ENCODE results near the gene RASGRP1. TPM values are rescaled to one million over a fixed set of nuclear protein-coding genes. Genes with fewer than 3 reads are reported as not detected.

The RASGRP1 gene
- total and polyA plus RNA-seq, 10 of the 15 experiments (the other 5 are each of a cell fraction or from before 2014, with no cell fraction given): 5.6 to 234 (median 20.9) TPM

- intact Hi-C loops (cut with micrococcal nuclease; ENCODE audit: unreplicated experiment): no loop called here
- no peak for DNase-seq (ENCODE audit: low read depth, low spot score)
- no peak overlapping the region for H3K4me2 ChIP-seq (ENCODE audit: control insufficient read depth, insufficient read depth)
- peaks cover 0 to 3% of the 10 kb centered on the region in 2 experiments; a peak in 1 of 4 replicates for H3K27me3 ChIP-seq (replicated peaks in 1 of 2; ENCODE audit: control insufficient read depth in 2 of 2, insufficient read depth in 2 of 2, low read length in 1 of 2)
- 69% methylated on average over 4 of the region's 4 CpGs for WGBS (ENCODE audit: insufficient coverage, insufficient replicate concordance, low lambda C conversion rate, missing lambda C conversion rate)
- H3K27ac ChIP-seq (ENCODE audit: control insufficient read depth, insufficient read depth): no peak overlapping the region
- no peaks in the 10 kb centered on the region for H4K20me1 ChIP-seq (ENCODE audit: control insufficient read depth, insufficient read depth)
- BruUV-seq (replicated peaks): no TSS peak
- ChIA-PET RAD21 (ENCODE audit: unreplicated experiment) (interaction anchor here (0.6 to 4.3 kb wide), 7 partner anchors 12 to 45 kb away, joined by 3 to 43 read pairs (median 8); partner anchors contain the start of gene RASGRP1), SMC1A (ENCODE audit: uncharacterized antibody, unreplicated experiment) (interaction anchor here (0.6 to 42.6 kb wide), 11 partner anchors 9 to 189 kb away, joined by 3 to 1803 read pairs (median 5); no protein-coding TSS in a partner anchor), POLR2A (interaction anchor here (0.8 to 4.8 kb wide), 4 partner anchors 9 to 47 kb away, joined by 3 to 55 read pairs (median 6); partner anchors contain the start of gene RASGRP1), CTCF (interaction anchor here (0.8 to 3.6 kb wide), 6 partner anchors 10 to 81 kb away, joined by 3 to 15 read pairs (median 4); no protein-coding TSS in a partner anchor)
- ATAC-seq: peak; percentile 64
- no peak for TF ChIP-seq SRF (IDR thresholded peaks at IDR 0.05; ENCODE audit: low read depth in 2 of 2, low read length in 2 of 2)
- TF ChIP-seq YY1 (IDR thresholded peaks at IDR 0.05; ENCODE audit: low read depth, low read length): 0 out of 2 replicates have a peak, but pooled peaks have one; percentile 35
- no peak for TF ChIP-seq E2F4 (IDR thresholded peaks at IDR 0.05; ENCODE audit: low read depth, low read length)
- no peak overlapping the region for H2AFZ ChIP-seq (ENCODE audit: control insufficient read depth, low read depth, low read length)
- no peak overlapping the region for H3K4me3 ChIP-seq
- in situ Hi-C loops (cut with MboI): no loop called here
- H3K4me1 ChIP-seq (ENCODE audit: control insufficient read depth, insufficient read depth, low read length): no peaks in the 10 kb centered on the region
- H3K36me3 ChIP-seq (ENCODE audit: control insufficient read depth in 2 of 2, insufficient read depth in 2 of 2, low read length in 1 of 2): no peaks in the 10 kb centered on the region
- FAIRE-seq: no peak
- no peaks in the 10 kb centered on the region for H3K79me2 ChIP-seq (ENCODE audit: control insufficient read depth, insufficient read depth, low read length)
- no peak overlapping the region for H3K9ac ChIP-seq (ENCODE audit: control insufficient read depth, insufficient read depth, low read length)
- H3K9me3 ChIP-seq (replicated peaks; ENCODE audit: control insufficient read depth, insufficient read depth, low read length): no peaks in the 10 kb centered on the region
Observed at GRCh38 chr15:38609097-38609738, 44.6 kb upstream of the RASGRP1 start.

GRCh38 chr15:38608682-38609081 is 44.1 kb upstream of the RASGRP1 start:
- BruUV-seq (replicated peaks): no TSS peak
- no peaks in the 10 kb centered on the region for H4K20me1 ChIP-seq (ENCODE audit: control insufficient read depth, insufficient read depth)
- SMC1A ChIA-PET (ENCODE audit: uncharacterized antibody, unreplicated experiment): interaction anchor here (0.8 to 42.6 kb wide), 7 partner anchors 9 to 168 kb away, joined by 4 to 1803 read pairs (median 12); partner anchors contain the start of gene RASGRP1
- RAD21 ChIA-PET (ENCODE audit: unreplicated experiment): interaction anchor here (2.3 to 4.3 kb wide), 4 partner anchors 12 to 45 kb away, joined by 8 to 43 read pairs (median 16); partner anchors contain the start of gene RASGRP1
- in situ Hi-C loops (cut with MboI) (no loop called here), intact Hi-C loops (cut with micrococcal nuclease; ENCODE audit: unreplicated experiment) (no loop called here)
- H2AFZ ChIP-seq (ENCODE audit: control insufficient read depth, low read depth, low read length): no peak overlapping the region
- no peak overlapping the region for H3K9ac ChIP-seq (ENCODE audit: control insufficient read depth, insufficient read depth, low read length)
- DNase-seq (ENCODE audit: low read depth, low spot score) (no peak), FAIRE-seq (no peak), ATAC-seq (no peak)
- no peak overlapping the region for H3K4me3 ChIP-seq
- H3K9me3 ChIP-seq (replicated peaks; ENCODE audit: control insufficient read depth, insufficient read depth, low read length): no peaks in the 10 kb centered on the region
- no peaks in the 10 kb centered on the region for H3K79me2 ChIP-seq (ENCODE audit: control insufficient read depth, insufficient read depth, low read length)
- WGBS (ENCODE audit: insufficient coverage, insufficient replicate concordance, low lambda C conversion rate, missing lambda C conversion rate): 83% methylated on average over 7 of the region's 7 CpGs
- H3K27me3 ChIP-seq (replicated peaks in 1 of 2; ENCODE audit: control insufficient read depth in 2 of 2, insufficient read depth in 2 of 2, low read length in 1 of 2): peaks cover 0 to 3% of the 10 kb centered on the region in 2 experiments; a peak in 1 of 4 replicates
- POLR2A ChIA-PET: interaction anchor here (1.8 to 4.8 kb wide), 3 partner anchors 10 to 45 kb away, joined by 6 to 55 read pairs (median 6); partner anchors contain the start of gene RASGRP1
- H3K4me1 ChIP-seq (ENCODE audit: control insufficient read depth, insufficient read depth, low read length): no peaks in the 10 kb centered on the region; the same call in 1 of the 2 replicates
- CTCF ChIA-PET: interaction anchor here (1.1 to 3.6 kb wide), 5 partner anchors 10 to 83 kb away, joined by 3 to 15 read pairs (median 3); no protein-coding TSS in a partner anchor
- H3K36me3 ChIP-seq (ENCODE audit: control insufficient read depth in 2 of 2, insufficient read depth in 2 of 2, low read length in 1 of 2): no peaks in the 10 kb centered on the region
- no peak overlapping the region for H3K4me2 ChIP-seq (ENCODE audit: control insufficient read depth, insufficient read depth)
- no peak overlapping the region for H3K27ac ChIP-seq (ENCODE audit: control insufficient read depth, insufficient read depth)
- no peak for TF ChIP-seq SMAD1 (IDR thresholded peaks at IDR 0.05; ENCODE audit: low read depth, partially characterized antibody)
- no peak for TF ChIP-seq NFXL1 (IDR thresholded peaks at IDR 0.05; ENCODE audit: borderline replicate concordance)
- no peak for TF ChIP-seq GATAD2B (conservative IDR thresholded peaks at IDR 0.05; ENCODE audit: low read depth)
- no peak for TF ChIP-seq BMI1 (IDR thresholded peaks at IDR 0.05; ENCODE audit: borderline replicate concordance)
- no peak for TF ChIP-seq PAX8 (IDR thresholded peaks at IDR 0.05)
- no peak for TF ChIP-seq CEBPZ (IDR thresholded peaks at IDR 0.05; ENCODE audit: low read depth, low read length)
- TF ChIP-seq SPI1 (IDR thresholded peaks at IDR 0.05; ENCODE audit: borderline replicate concordance, insufficient read depth, low read depth, low read length): no peak

All from GM12878 (cell line).